ENCODE results near the gene NACC2.

The NACC2 gene

GRCh38 chr9:136050701-136051452 lies 44.2 kb downstream of the NACC2 start:
- Histone ChIP-seq H4K91ac (ENCODE audit: low read depth, low read length) (peak overlapping the region; percentile 15), H2AFZ (ENCODE audit: insufficient read depth, low read length, poor library complexity) (peak overlapping the region; percentile 26), H3K9me3 (ENCODE audit: insufficient read depth, low read depth, low read length) (no peaks in the 10 kb centered on the region), H3K18ac (ENCODE audit: low read length) (peak overlapping the region; percentile 17), H2BK120ac (ENCODE audit: insufficient read depth, low read length, poor library complexity) (peak overlapping the region; percentile 3), H3K36me3 (ENCODE audit: control insufficient read depth in 1 of 2, insufficient read depth in 2 of 2, low read length in 2 of 2) (peaks cover 19 to 31% of the 10 kb centered on the region in 2 experiments), H3K4me1 (ENCODE audit: control insufficient read depth in 1 of 2, insufficient read depth in 2 of 2, low read length in 2 of 2) (peaks cover 10 to 31% of the 10 kb centered on the region in 2 experiments), H3K27ac (ENCODE audit: low read depth, low read length) (peak overlapping the region; percentile 81), H2BK5ac (ENCODE audit: low read depth, low read length, poor library complexity) (peak overlapping the region; percentile 68), H3K4me2 (ENCODE audit: low read length) (peak overlapping the region; percentile 66), H3K14ac (ENCODE audit: low read length) (peak overlapping the region; percentile 4), H3K4me3 (ENCODE audit: low read depth, low read length) (peak overlapping the region; percentile 80), H3K79me2 (ENCODE audit: control insufficient read depth, insufficient read depth, low read length, poor library complexity) (peaks cover 7% of the 10 kb centered on the region), H4K8ac (ENCODE audit: low read depth, low read length) (peak overlapping the region; percentile 2), H3K79me1 (ENCODE audit: low read length) (peaks cover 20% of the 10 kb centered on the region), H2AK5ac (ENCODE audit: low read length) (no peak overlapping the region), H3K23ac (ENCODE audit: low read length) (no peak overlapping the region), H3K9ac (ENCODE audit: low read length) (peak overlapping the region; percentile 13), H3K27me3 (ENCODE audit: insufficient read depth, low read length) (no peaks in the 10 kb centered on the region), H3K4ac (ENCODE audit: low read depth, low read length) (peak overlapping the region; percentile 61), H2BK12ac (ENCODE audit: low read length) (no peak overlapping the region), H4K12ac (ENCODE audit: low read depth, low read length) (peak overlapping the region; percentile 40)
- no CpG with 5 or more reads among the region's 55 CpGs for WGBS (ENCODE audit: extremely low coverage, insufficient coverage, insufficient read length)
- no peak for DNase-seq

- no peaks in the 10 kb centered on the region for H3K27me3 ChIP-seq (ENCODE audit: insufficient read depth, low read length)
- no peak overlapping the region for H3K4me3 ChIP-seq (ENCODE audit: low read depth, low read length)
- no CpG with 5 or more reads among the region's 36 CpGs for WGBS (ENCODE audit: extremely low coverage, insufficient coverage, insufficient read length)
- H4K12ac ChIP-seq (ENCODE audit: low read depth, low read length), result no peak overlapping the region
- no peak overlapping the region for H2BK12ac ChIP-seq (ENCODE audit: low read length)
- H3K4me2 ChIP-seq (ENCODE audit: low read length), result peak overlapping the region; percentile 66
- H3K9me3 ChIP-seq (ENCODE audit: insufficient read depth, low read depth, low read length), result no peaks in the 10 kb centered on the region
- no peak overlapping the region for H3K27ac ChIP-seq (ENCODE audit: low read depth, low read length)
- no peak overlapping the region for H2AFZ ChIP-seq (ENCODE audit: insufficient read depth, low read length, poor library complexity)
- no peak overlapping the region for H2BK120ac ChIP-seq (ENCODE audit: insufficient read depth, low read length, poor library complexity)
- H3K36me3 ChIP-seq (ENCODE audit: control insufficient read depth in 1 of 2, insufficient read depth in 2 of 2, low read length in 2 of 2), result peaks cover 19 to 34% of the 10 kb centered on the region in 2 experiments
- H3K79me2 ChIP-seq (ENCODE audit: control insufficient read depth, insufficient read depth, low read length, poor library complexity), result peaks cover 7% of the 10 kb centered on the region
- H2BK5ac ChIP-seq (ENCODE audit: low read depth, low read length, poor library complexity), result no peak overlapping the region
- H3K14ac ChIP-seq (ENCODE audit: low read length), result no peak overlapping the region
- no peak overlapping the region for H3K18ac ChIP-seq (ENCODE audit: low read length)
- no peak overlapping the region for H3K4ac ChIP-seq (ENCODE audit: low read depth, low read length)
- H3K4me1 ChIP-seq (ENCODE audit: control insufficient read depth in 1 of 2, insufficient read depth in 2 of 2, low read length in 2 of 2), result peaks cover 10 to 31% of the 10 kb centered on the region in 2 experiments
- no peak overlapping the region for H2AK5ac ChIP-seq (ENCODE audit: low read length)
- peaks cover 20% of the 10 kb centered on the region for H3K79me1 ChIP-seq (ENCODE audit: low read length)
- H3K23ac ChIP-seq (ENCODE audit: low read length), result no peak overlapping the region
- peak overlapping the region; percentile 15 for H4K91ac ChIP-seq (ENCODE audit: low read depth, low read length)
- no peak overlapping the region for H4K8ac ChIP-seq (ENCODE audit: low read depth, low read length)
- no peak overlapping the region for H3K9ac ChIP-seq (ENCODE audit: low read length)
- DNase-seq, result no peak
These were observed 44.8 kb downstream of the NACC2 start for GRCh38 chr9:136050266-136050700.

- H3K9ac ChIP-seq (ENCODE audit: low read length), result no peak overlapping the region
- no peak overlapping the region for H2BK12ac ChIP-seq (ENCODE audit: low read length)
- H2AK5ac ChIP-seq (ENCODE audit: low read length), result no peak overlapping the region
- no peak overlapping the region for H2BK5ac ChIP-seq (ENCODE audit: low read depth, low read length, poor library complexity)
- WGBS (ENCODE audit: extremely low coverage, insufficient coverage, insufficient read length), result no CpG with 5 or more reads among the region's 65 CpGs
- H3K36me3 ChIP-seq (ENCODE audit: control insufficient read depth in 1 of 2, insufficient read depth in 2 of 2, low read length in 2 of 2), result peaks cover 24 to 39% of the 10 kb centered on the region in 2 experiments
- H3K9me3 ChIP-seq (ENCODE audit: insufficient read depth, low read depth, low read length), result no peaks in the 10 kb centered on the region
- no peak for DNase-seq
- H4K12ac ChIP-seq (ENCODE audit: low read depth, low read length), result no peak overlapping the region
- no peak overlapping the region for H2BK120ac ChIP-seq (ENCODE audit: insufficient read depth, low read length, poor library complexity)
- no peaks in the 10 kb centered on the region for H3K27me3 ChIP-seq (ENCODE audit: insufficient read depth, low read length)
- no peak overlapping the region for H3K27ac ChIP-seq (ENCODE audit: low read depth, low read length)
- H3K14ac ChIP-seq (ENCODE audit: low read length), result no peak overlapping the region
- peaks cover 10 to 31% of the 10 kb centered on the region in 2 experiments for H3K4me1 ChIP-seq (ENCODE audit: control insufficient read depth in 1 of 2, insufficient read depth in 2 of 2, low read length in 2 of 2)
- H3K23ac ChIP-seq (ENCODE audit: low read length), result no peak overlapping the region
- peaks cover 20% of the 10 kb centered on the region for H3K79me1 ChIP-seq (ENCODE audit: low read length)
- H3K4me2 ChIP-seq (ENCODE audit: low read length), result no peak overlapping the region
- H3K4ac ChIP-seq (ENCODE audit: low read depth, low read length), result no peak overlapping the region
- peaks cover 7% of the 10 kb centered on the region for H3K79me2 ChIP-seq (ENCODE audit: control insufficient read depth, insufficient read depth, low read length, poor library complexity)
- no peak overlapping the region for H2AFZ ChIP-seq (ENCODE audit: insufficient read depth, low read length, poor library complexity)
- H3K18ac ChIP-seq (ENCODE audit: low read length), result no peak overlapping the region
- no peak overlapping the region for H4K91ac ChIP-seq (ENCODE audit: low read depth, low read length)
- H3K4me3 ChIP-seq (ENCODE audit: low read depth, low read length), result no peak overlapping the region
- no peak overlapping the region for H4K8ac ChIP-seq (ENCODE audit: low read depth, low read length)
These were observed 45.4 kb downstream of the NACC2 start for GRCh38 chr9:136049491-136050265.

- Histone ChIP-seq H3K79me2 (ENCODE audit: control insufficient read depth, insufficient read depth, low read length, poor library complexity) (peaks cover 7% of the 10 kb centered on the region), H3K4me1 (ENCODE audit: control insufficient read depth in 1 of 2, insufficient read depth in 2 of 2, low read length in 2 of 2) (peaks cover 10 to 22% of the 10 kb centered on the region in 2 experiments), H3K9me3 (ENCODE audit: insufficient read depth, low read depth, low read length) (no peaks in the 10 kb centered on the region), H4K8ac (ENCODE audit: low read depth, low read length) (no peak overlapping the region), H3K27ac (ENCODE audit: low read depth, low read length) (no peak overlapping the region), H3K27me3 (ENCODE audit: insufficient read depth, low read length) (no peaks in the 10 kb centered on the region), H3K36me3 (ENCODE audit: control insufficient read depth in 1 of 2, insufficient read depth in 2 of 2, low read length in 2 of 2) (peaks cover 31 to 44% of the 10 kb centered on the region in 2 experiments), H4K91ac (ENCODE audit: low read depth, low read length) (no peak overlapping the region), H3K4me2 (ENCODE audit: low read length) (no peak overlapping the region), H4K12ac (ENCODE audit: low read depth, low read length) (no peak overlapping the region), H2AFZ (ENCODE audit: insufficient read depth, low read length, poor library complexity) (no peak overlapping the region), H3K4me3 (ENCODE audit: low read depth, low read length) (no peak overlapping the region), H2BK5ac (ENCODE audit: low read depth, low read length, poor library complexity) (no peak overlapping the region), H3K23ac (ENCODE audit: low read length) (no peak overlapping the region), H2BK12ac (ENCODE audit: low read length) (no peak overlapping the region), H2AK5ac (ENCODE audit: low read length) (no peak overlapping the region), H3K18ac (ENCODE audit: low read length) (no peak overlapping the region), H3K14ac (ENCODE audit: low read length) (no peak overlapping the region), H3K4ac (ENCODE audit: low read depth, low read length) (no peak overlapping the region), H3K9ac (ENCODE audit: low read length) (no peak overlapping the region), H2BK120ac (ENCODE audit: insufficient read depth, low read length, poor library complexity) (no peak overlapping the region), H3K79me1 (ENCODE audit: low read length) (peaks cover 20% of the 10 kb centered on the region)
- DNase-seq, result no peak
- no CpG with 5 or more reads among the region's 30 CpGs for WGBS (ENCODE audit: extremely low coverage, insufficient coverage, insufficient read length)
These were observed 46.3 kb downstream of the NACC2 start for GRCh38 chr9:136048560-136049411.

All from trophoblast cell (in vitro differentiated cells and primary cell).